Measurements from ENCODE around the gene EVA1A.
"Not testable (repeated sequence)": the region's sequence is repeated elsewhere in the genome, so short reads cannot be mapped to it uniquely, and the experiment has no call there.

EVA1A gene

GRCh38 chr2:75486735-75487134 lies 74.0 kb downstream of the EVA1A start:
- H3K36me3 ChIP-seq (ENCODE audit: control insufficient read depth in 1 of 2, insufficient read depth in 2 of 2, low read length in 2 of 2); H3K4me1 ChIP-seq (ENCODE audit: control insufficient read depth in 1 of 2, insufficient read depth in 2 of 2, low read length in 2 of 2); H3K27ac ChIP-seq (ENCODE audit: low read length); H3K27me3 ChIP-seq (ENCODE audit: low read depth, low read length); H3K9me3 ChIP-seq (ENCODE audit: control insufficient read depth in 1 of 2, low read length in 2 of 2); H3K4me3 ChIP-seq (ENCODE audit: low read depth in 1 of 2, low read length in 2 of 2): not testable (repeated sequence)

- no peak overlapping the region for H3K27ac ChIP-seq (ENCODE audit: low read length)
These were observed 75.9 kb downstream of the EVA1A start for GRCh38 chr2:75484840-75485239.

DNA sequence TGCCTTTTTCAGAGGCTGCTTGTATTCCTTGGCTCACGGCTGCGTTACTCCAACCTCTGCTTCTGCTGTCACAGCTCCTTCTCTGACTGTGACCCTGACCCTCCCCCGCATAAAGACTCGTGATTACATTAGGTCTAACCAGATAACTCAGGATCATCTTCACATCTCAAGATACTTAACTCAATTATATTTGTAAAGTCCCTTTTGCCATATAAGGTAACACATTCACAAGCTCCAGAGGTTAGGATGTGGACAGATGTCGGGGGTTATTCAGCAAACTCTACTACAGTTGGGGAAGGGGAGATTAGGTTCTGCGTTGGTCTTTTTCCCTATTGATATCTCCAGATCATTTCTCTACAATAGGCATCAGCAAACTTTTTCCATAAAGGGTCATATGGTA lies 76.9 kb downstream of the EVA1A start:
- no peaks in the 10 kb centered on the region for H3K27me3 ChIP-seq (ENCODE audit: low read depth, low read length)
- no peaks in the 10 kb centered on the region for H3K36me3 ChIP-seq (ENCODE audit: control insufficient read depth in 1 of 2, insufficient read depth in 2 of 2, low read length in 2 of 2)
- no peaks in the 10 kb centered on the region for H3K9me3 ChIP-seq (ENCODE audit: control insufficient read depth in 1 of 2, low read length in 2 of 2)
- no peak overlapping the region for H3K4me3 ChIP-seq (ENCODE audit: low read depth in 1 of 2, low read length in 2 of 2)
- no peaks in the 10 kb centered on the region for H3K4me1 ChIP-seq (ENCODE audit: control insufficient read depth in 1 of 2, insufficient read depth in 2 of 2, low read length in 2 of 2)
- H3K27ac ChIP-seq (ENCODE audit: low read length), result no peak overlapping the region

More at GRCh38 chr2:75484840-75485239, 75.9 kb downstream of the EVA1A start:
- H3K4me1 ChIP-seq (ENCODE audit: control insufficient read depth in 1 of 2, insufficient read depth in 2 of 2, low read length in 2 of 2), result no peaks in the 10 kb centered on the region
- H3K4me3 ChIP-seq (ENCODE audit: low read depth in 1 of 2, low read length in 2 of 2), result no peak overlapping the region
- no peaks in the 10 kb centered on the region for H3K27me3 ChIP-seq (ENCODE audit: low read depth, low read length)
- no peaks in the 10 kb centered on the region for H3K9me3 ChIP-seq (ENCODE audit: control insufficient read depth in 1 of 2, low read length in 2 of 2)
- no peaks in the 10 kb centered on the region for H3K36me3 ChIP-seq (ENCODE audit: control insufficient read depth in 1 of 2, insufficient read depth in 2 of 2, low read length in 2 of 2)

DNA sequence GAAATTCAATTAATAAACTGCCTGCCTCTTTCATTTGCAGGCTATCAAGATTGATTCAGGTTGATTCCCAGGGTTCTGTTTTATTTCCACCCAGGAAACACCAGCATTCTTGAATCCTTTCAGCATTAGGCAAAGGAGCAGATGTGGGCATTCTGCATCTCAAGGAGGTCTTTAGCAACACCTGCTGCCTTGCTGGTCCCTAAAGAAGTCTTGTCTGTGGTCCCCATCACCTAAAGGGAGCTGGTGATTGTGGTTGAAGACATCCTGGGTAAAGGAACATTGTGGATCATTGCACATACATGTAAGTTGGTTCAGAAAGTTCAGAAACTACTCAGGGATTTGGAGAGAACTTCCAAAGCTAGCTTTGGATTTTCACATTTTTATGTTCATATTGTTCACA lies 78.3 kb downstream of the EVA1A start:
- Histone ChIP-seq H3K36me3 (ENCODE audit: control insufficient read depth in 1 of 2, insufficient read depth in 2 of 2, low read length in 2 of 2) (no peaks in the 10 kb centered on the region), H3K27ac (ENCODE audit: low read length) (no peak overlapping the region), H3K4me3 (ENCODE audit: low read depth in 1 of 2, low read length in 2 of 2) (no peak overlapping the region), H3K27me3 (ENCODE audit: low read depth, low read length) (no peaks in the 10 kb centered on the region), H3K4me1 (ENCODE audit: control insufficient read depth in 1 of 2, insufficient read depth in 2 of 2, low read length in 2 of 2) (no peaks in the 10 kb centered on the region), H3K9me3 (ENCODE audit: control insufficient read depth in 1 of 2, low read length in 2 of 2) (no peaks in the 10 kb centered on the region)

GRCh38 chr2:75480971-75481836 lies 79.5 kb downstream of the EVA1A start:
- no peaks in the 10 kb centered on the region for H3K4me1 ChIP-seq (ENCODE audit: control insufficient read depth in 1 of 2, insufficient read depth in 2 of 2, low read length in 2 of 2)
- no peak overlapping the region for H3K4me3 ChIP-seq (ENCODE audit: low read depth in 1 of 2, low read length in 2 of 2)
- no peaks in the 10 kb centered on the region for H3K27me3 ChIP-seq (ENCODE audit: low read depth, low read length)
- no peak overlapping the region for H3K27ac ChIP-seq (ENCODE audit: low read length)
- no peaks in the 10 kb centered on the region for H3K36me3 ChIP-seq (ENCODE audit: control insufficient read depth in 1 of 2, insufficient read depth in 2 of 2, low read length in 2 of 2)
- no peaks in the 10 kb centered on the region for H3K9me3 ChIP-seq (ENCODE audit: control insufficient read depth in 1 of 2, low read length in 2 of 2)

DNA sequence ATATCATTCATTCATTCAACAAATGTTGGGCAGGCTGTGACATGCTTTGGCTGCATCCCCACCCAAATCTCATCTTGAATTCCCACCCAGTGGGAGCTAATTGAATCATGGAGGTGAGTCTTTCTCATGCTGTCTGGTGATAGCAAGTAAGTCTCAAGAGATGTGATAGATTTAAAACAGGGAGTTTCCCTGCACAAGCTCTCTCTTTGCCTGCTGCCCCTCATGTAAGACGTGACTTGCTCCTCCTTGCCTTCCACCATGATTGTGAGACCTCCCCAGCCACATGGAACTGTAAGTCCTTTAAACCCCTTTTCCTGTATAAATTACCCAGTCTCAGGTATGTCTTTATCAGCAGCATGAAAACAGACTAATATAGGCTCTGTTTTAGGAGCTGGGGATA lies 83.0 kb downstream of the EVA1A start:
- H3K27ac ChIP-seq (ENCODE audit: low read length); H3K27me3 ChIP-seq (ENCODE audit: low read depth, low read length); H3K36me3 ChIP-seq (ENCODE audit: control insufficient read depth in 1 of 2, insufficient read depth in 2 of 2, low read length in 2 of 2); H3K9me3 ChIP-seq (ENCODE audit: control insufficient read depth in 1 of 2, low read length in 2 of 2); H3K4me3 ChIP-seq (ENCODE audit: low read depth in 1 of 2, low read length in 2 of 2); H3K4me1 ChIP-seq (ENCODE audit: control insufficient read depth in 1 of 2, insufficient read depth in 2 of 2, low read length in 2 of 2): not testable (repeated sequence)

GRCh38 chr2:75476761-75477160 lies 84.0 kb downstream of the EVA1A start:
- Histone ChIP-seq H3K4me1 (ENCODE audit: control insufficient read depth in 1 of 2, insufficient read depth in 2 of 2, low read length in 2 of 2) (no peaks in the 10 kb centered on the region), H3K36me3 (ENCODE audit: control insufficient read depth in 1 of 2, insufficient read depth in 2 of 2, low read length in 2 of 2) (no peaks in the 10 kb centered on the region), H3K9me3 (ENCODE audit: control insufficient read depth in 1 of 2, low read length in 2 of 2) (no peaks in the 10 kb centered on the region), H3K27me3 (ENCODE audit: low read depth, low read length) (no peaks in the 10 kb centered on the region), H3K27ac (ENCODE audit: low read length) (no peak overlapping the region), H3K4me3 (ENCODE audit: low read depth in 1 of 2, low read length in 2 of 2) (no peak overlapping the region)

GRCh38 chr2:75475976-75476375 lies 84.8 kb downstream of the EVA1A start:
- no peak overlapping the region for H3K27ac ChIP-seq (ENCODE audit: low read length)
- H3K4me1 ChIP-seq (ENCODE audit: control insufficient read depth in 1 of 2, insufficient read depth in 2 of 2, low read length in 2 of 2), result no peaks in the 10 kb centered on the region
- no peaks in the 10 kb centered on the region for H3K36me3 ChIP-seq (ENCODE audit: control insufficient read depth in 1 of 2, insufficient read depth in 2 of 2, low read length in 2 of 2)
- H3K9me3 ChIP-seq (ENCODE audit: control insufficient read depth in 1 of 2, low read length in 2 of 2), result no peaks in the 10 kb centered on the region
- no peak overlapping the region for H3K4me3 ChIP-seq (ENCODE audit: low read depth in 1 of 2, low read length in 2 of 2)
- no peaks in the 10 kb centered on the region for H3K27me3 ChIP-seq (ENCODE audit: low read depth, low read length)

DNA sequence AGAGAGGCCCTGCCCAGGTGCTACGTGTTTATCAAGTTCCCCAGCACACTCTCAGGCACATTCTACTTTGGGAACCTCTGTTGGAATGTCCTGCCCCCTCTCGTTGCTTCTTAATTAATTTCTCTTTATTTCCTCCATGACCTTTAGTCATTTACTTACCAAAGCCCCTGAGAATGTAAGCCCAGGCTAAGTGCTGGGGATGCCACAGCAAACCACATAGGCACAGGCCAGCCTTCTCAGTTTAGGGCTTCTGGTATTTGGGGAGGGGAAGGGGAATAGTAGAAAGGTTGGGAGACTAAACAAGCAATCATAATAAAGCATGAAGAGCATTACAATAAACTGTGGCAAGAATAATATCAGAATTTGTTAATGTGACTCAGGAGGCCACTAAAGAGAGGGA lies 85.7 kb downstream of the EVA1A start:
- Histone ChIP-seq H3K9me3 (ENCODE audit: control insufficient read depth in 1 of 2, low read length in 2 of 2) (no peaks in the 10 kb centered on the region), H3K4me1 (ENCODE audit: control insufficient read depth in 1 of 2, insufficient read depth in 2 of 2, low read length in 2 of 2) (no peaks in the 10 kb centered on the region), H3K36me3 (ENCODE audit: control insufficient read depth in 1 of 2, insufficient read depth in 2 of 2, low read length in 2 of 2) (no peaks in the 10 kb centered on the region), H3K27me3 (ENCODE audit: low read depth, low read length) (no peaks in the 10 kb centered on the region), H3K4me3 (ENCODE audit: low read depth in 1 of 2, low read length in 2 of 2) (no peak overlapping the region), H3K27ac (ENCODE audit: low read length) (no peak overlapping the region)

GRCh38 chr2:75474115-75474514 lies 86.6 kb downstream of the EVA1A start:
- Histone ChIP-seq H3K27me3 (ENCODE audit: low read depth, low read length) (no peaks in the 10 kb centered on the region), H3K4me3 (ENCODE audit: low read depth in 1 of 2, low read length in 2 of 2) (no peak overlapping the region), H3K4me1 (ENCODE audit: control insufficient read depth in 1 of 2, insufficient read depth in 2 of 2, low read length in 2 of 2) (no peaks in the 10 kb centered on the region), H3K27ac (ENCODE audit: low read length) (no peak overlapping the region), H3K9me3 (ENCODE audit: control insufficient read depth in 1 of 2, low read length in 2 of 2) (no peaks in the 10 kb centered on the region), H3K36me3 (ENCODE audit: control insufficient read depth in 1 of 2, insufficient read depth in 2 of 2, low read length in 2 of 2) (no peaks in the 10 kb centered on the region)

- Histone ChIP-seq H3K27ac (ENCODE audit: low read length) (no peak overlapping the region), H3K4me3 (ENCODE audit: low read depth in 1 of 2, low read length in 2 of 2) (no peak overlapping the region), H3K36me3 (ENCODE audit: control insufficient read depth in 1 of 2, insufficient read depth in 2 of 2, low read length in 2 of 2) (no peaks in the 10 kb centered on the region), H3K4me1 (ENCODE audit: control insufficient read depth in 1 of 2, insufficient read depth in 2 of 2, low read length in 2 of 2) (no peaks in the 10 kb centered on the region), H3K9me3 (ENCODE audit: control insufficient read depth in 1 of 2, low read length in 2 of 2) (no peaks in the 10 kb centered on the region), H3K27me3 (ENCODE audit: low read depth, low read length) (no peaks in the 10 kb centered on the region)
These were observed 93.9 kb downstream of the EVA1A start for GRCh38 chr2:75466708-75467311.
